GM18505 (cell line): ENCODE data around the gene SPHK2.

Experiments
- ATAC-seq: cut with Tn5 transposase; IDR thresholded peaks from one replicate; pipeline ENCODE4 v1.9.1; 2021; ENCODE audit not compliant: unreplicated experiment
- POLR2A ChIP-seq: IDR thresholded peaks from 4 replicates; pipeline ENCODE4 v1.6.1; 2011; ENCODE audit warnings: borderline replicate concordance; ENCODE audit not compliant: insufficient read depth, insufficient read length; ENCODE audit errors: extremely low read depth

The SPHK2 gene

DNA sequence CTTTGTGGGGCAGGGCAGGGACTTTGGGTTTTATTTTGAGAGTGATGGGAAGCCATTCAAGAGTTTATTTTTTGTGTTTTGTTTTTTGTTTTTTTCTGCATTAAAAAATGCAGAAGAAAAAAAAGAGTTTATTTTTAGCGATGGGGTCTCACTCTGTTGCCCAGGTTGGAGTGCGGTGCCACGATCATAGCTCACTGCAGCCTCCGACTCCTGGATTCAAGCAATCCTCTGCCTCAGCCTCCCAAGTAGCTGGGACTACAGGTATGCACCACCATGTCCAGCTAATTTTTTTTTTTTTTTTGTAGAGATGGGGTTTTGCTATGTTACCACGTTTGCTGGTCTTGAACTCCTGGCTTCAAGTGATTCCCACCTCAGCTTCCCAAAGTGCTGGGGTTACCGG lies 39.2 kb downstream of the SPHK2 start:
- ATAC-seq = no peak
- TF ChIP-seq POLR2A = no peak

DNA sequence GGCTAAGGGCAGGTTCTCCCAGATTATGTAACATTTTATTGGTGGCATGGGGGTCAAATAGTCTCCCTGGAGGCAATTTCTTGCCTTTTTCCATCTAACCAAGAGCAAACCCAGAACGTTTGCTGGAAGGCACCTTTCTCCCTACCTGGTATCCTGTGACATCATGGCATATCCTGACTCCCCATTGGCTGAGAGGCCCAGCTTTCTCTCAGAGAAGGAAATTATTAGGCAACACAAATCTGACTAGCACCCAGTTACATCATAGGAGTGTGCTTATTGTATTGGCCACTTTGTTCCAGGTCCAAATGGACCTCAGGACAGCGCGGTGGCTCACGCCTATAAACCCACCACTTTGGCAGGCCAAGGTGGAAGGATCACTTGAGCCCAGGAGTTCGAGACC lies 40.5 kb downstream of the SPHK2 start:
- no peak for TF ChIP-seq POLR2A
- ATAC-seq = no peak

DNA sequence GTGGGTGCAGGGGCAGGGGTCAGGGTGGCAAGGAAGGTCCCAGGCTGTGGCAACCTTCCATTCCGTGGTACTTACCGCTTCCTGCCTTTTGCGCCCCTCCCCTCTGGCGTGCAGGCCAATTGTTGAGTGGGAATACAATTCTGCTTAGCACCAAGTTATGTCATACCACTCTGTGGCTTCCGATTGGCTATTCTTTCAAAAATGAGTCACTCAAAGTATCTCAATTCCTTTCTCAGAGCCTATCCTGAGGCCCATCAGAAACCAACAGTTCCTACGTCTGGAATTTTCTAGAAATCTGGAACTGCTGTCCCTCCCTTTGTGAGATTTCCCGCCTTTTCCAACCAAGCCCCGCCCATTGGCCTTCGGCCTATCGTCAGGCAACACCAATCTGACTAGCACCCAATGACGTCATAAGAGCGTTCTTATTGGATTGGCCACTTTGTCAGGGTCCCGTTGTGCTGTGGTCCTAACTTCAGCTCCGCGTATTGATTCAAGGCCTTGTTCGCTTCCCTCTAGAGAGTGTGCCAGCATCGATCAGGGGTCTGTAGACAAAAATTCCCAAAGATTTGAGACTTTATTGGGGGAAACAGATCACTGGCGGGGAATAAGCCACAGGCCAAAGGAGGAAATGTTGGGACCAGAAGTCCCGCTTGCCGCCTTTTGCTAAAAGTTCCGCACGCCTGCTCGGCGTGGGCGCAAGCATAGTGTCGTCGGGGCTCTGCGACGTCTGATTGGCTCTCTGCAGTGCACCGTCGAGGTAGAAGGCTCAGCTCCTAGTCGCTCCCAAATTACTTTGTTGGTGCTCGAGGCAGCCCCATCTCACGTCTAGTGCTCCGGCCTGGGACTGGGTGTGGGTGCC lies 41.8 kb downstream of the SPHK2 start:
- peak; percentile 60 for ATAC-seq
- TF ChIP-seq POLR2A = no peak

DNA sequence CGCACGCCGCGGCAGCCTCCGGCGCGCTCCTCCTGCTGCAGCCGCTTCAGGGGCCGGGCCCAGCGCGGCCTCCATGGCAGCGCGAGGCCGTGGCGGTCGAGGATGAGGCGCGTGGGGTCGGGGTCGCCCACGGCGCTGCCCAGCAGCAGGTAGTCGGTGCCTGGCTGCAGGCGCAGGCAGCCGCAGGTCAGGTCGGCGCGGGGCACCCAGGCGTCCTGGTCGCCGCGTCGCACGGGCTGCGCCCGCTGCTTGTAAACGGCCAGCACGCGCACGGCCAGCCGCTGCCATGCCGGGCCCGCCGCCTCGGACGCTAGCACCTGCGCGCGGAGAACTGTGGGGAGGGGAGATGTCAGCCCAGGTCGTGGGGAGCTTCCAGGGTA lies 42.4 kb downstream of the SPHK2 start:
- ATAC-seq = no peak
- TF ChIP-seq POLR2A = no peak

DNA sequence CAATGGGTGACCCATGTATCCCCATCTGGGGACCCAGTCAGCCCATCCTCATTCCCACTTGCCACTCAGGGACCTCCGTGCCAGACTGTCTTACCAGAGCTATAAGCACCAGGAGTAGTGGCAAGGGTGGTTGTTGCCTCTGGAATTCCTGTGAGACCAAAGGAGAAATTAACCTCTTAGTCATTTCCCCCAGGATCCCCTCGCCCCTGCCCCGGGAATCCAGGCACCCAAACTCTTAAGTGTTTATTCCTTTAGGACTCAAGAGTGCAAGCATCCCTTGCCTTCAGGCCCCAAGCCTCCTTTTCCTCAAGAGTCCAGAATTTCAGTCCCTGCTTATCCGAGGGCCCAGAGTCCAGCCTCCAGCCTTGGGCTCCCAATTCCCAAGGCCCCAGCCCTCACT lies 44.4 kb downstream of the SPHK2 start:
- ATAC-seq = no peak
- TF ChIP-seq POLR2A = no peak

DNA sequence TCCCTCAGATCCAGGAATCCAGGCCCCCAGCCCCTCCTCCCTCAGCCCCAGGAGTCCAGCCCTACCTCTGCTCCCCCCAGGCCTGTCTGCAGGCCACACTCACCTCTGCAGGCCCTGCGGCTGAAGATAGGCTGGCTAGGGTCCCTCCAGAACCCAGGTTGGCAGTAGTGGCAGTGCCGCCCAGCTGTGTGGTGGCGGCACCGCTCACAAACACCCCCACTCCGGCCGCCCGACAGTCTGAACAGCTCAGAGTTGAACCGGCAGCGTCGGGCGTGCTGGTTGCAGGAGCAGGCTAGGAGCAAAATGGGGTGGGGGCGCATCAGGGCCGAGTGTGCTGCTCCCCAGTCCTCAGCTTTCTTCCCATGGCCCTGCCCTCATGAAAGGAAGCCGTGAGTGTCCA lies 45.2 kb downstream of the SPHK2 start:
- no peak for TF ChIP-seq POLR2A
- ATAC-seq = no peak

DNA sequence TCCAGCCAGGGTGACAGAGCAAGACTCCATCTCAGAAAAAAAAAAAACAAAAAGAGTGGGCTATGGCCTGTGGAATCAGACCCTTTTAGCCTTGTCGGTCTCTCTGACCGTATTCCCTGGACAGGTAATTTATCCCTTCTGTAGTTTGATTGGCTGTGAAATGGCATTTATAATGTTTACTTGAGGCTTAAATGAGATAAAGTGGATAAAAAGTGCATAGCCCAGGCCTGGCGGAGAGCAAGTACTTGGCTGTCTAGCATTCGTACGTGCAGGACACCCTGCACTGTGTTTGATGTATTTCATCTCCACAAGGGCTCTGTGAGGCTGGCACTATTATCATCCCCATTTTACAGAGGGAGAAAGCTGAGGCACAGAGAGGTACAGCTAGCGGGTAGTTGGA lies 46.5 kb downstream of the SPHK2 start:
- no peak for ATAC-seq
- no peak for TF ChIP-seq POLR2A

DNA sequence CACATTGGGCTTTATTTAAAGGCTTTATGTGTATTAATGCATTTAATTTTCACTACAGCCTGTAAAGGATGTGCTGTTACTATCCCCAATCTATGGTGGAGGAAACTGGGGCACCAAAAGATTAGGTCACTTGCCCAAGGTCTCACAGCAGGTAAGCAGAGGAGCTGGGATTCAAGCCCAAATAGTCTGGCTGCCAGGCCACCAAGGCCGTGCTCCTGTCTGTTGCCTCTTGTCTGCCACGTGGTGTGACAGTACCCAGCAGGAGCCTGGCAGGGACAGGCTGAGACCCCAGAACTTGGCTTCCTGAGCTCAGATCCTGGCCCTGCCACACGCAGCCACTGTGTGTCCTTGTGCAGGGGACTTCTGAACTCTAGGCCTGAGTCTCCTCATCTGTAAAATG lies 49.0 kb downstream of the SPHK2 start:
- no peak for ATAC-seq
- TF ChIP-seq POLR2A = no peak

DNA sequence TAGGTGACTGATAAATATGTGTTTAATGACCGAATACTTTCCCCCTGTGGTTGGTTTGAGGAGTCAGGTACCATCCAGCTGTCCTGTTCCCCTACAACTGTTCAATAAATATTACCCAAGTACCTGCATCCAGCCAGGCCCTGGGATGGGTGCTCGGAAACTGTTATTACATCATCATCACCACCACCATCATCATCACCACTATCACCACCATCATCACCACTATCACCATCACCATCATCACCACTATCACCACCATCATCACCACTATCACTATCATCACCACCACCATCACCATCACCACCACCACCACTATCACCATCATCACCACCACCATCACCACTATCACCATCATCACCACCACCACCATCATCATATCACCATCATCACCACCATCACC lies 49.5 kb downstream of the SPHK2 start:
- no peak for TF ChIP-seq POLR2A
- ATAC-seq = no peak

DNA sequence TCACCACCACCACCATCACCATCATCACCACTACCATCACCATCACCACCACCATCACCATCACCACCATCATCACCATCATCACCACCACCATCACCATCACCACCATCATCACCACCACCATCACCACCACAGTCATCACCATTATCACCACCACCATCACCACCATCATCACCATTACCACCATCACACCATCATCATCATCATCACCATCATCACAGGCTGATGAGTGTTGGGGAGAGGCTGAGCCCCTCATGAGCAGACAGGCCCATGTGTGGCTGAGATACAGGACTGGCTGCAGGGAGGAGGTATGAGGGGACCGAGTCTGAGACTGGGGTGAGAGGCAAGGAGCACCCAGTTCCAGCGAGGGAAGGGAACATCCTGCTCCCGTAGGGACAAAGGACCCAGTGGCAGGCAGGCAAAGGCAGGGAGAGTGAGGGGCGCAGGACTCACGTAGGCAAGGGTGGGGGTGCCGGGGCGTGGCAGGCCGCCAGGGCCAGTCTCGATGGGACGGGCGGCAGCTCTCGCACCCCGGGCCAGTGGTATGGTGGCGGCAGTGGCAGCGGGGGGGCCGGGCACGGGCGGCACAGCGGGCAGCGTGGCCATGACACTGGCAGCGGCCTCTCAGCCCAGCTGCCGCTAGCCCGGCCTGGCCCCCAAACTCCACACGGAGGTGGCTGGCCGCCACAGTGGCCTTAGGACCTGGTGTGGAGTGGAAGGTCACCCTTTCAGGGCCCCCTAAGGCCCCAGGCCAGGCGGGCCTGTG lies 50.8 kb downstream of the SPHK2 start:
- TF ChIP-seq POLR2A = no peak
- ATAC-seq = no peak

DNA sequence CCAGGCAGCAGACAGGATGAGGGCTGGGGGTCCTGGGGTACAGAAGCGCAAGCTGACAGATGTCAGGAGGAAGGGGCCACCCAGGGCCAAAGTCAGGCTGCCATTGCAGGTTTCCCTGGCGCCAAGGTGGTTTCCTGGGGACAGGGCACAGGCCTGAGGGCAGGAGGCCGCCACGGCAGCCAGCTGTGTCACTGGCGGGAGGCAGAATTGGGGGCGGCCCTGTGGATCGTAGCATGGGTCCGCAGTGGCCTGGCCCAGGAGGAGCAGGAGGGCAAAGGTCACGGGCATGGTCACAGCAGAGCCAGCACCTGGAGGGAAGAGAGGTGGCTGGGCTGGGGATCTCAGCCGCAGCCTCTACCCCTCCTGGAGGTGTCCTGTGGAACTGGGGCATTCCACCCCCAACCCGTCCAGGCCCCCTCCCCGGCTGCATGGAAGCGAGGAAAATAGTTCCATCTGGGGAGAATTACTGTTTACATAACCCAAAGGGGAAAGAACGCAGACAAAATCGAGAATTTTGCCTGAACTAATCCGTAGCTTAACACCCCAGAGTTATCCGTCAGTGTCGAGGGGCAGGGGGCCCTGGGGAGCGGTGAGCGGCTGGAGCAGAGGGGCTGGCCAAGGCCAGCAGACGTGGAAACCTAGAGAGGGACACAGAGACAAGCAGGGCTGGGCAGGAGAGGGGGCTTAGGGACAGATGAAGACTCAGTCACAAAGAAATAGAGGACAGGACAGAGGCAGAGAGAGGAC lies 51.6 kb downstream of the SPHK2 start:
- no peak for TF ChIP-seq POLR2A
- ATAC-seq = no peak

DNA sequence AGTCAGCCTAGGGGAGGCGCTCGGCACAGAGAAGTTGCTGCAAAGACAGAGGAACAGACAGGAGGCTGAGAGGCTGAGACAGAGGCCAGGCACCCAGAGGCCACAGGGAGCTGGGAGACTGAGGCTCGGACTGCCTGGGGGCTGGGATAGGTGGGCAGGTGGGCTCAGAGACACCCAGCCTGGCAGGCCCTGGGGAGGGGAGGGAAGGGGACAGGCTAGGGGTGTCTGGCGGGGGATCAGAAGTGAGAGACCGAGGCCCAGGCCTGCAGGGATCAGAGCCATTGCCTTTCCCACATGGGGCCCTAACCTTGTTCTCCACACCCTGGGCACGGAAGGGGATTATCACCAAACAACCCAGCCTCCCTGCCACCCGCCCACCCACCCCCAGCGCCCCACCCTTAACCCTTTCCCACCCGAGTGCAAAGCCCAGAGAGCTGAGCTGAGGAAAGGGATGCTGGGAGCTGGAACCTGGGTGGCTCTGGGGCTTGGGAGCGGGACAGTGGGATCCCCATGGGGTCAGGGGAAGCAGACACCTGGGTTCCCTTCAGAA lies 52.2 kb downstream of the SPHK2 start:
- no peak for ATAC-seq
- TF ChIP-seq POLR2A = no peak

DNA sequence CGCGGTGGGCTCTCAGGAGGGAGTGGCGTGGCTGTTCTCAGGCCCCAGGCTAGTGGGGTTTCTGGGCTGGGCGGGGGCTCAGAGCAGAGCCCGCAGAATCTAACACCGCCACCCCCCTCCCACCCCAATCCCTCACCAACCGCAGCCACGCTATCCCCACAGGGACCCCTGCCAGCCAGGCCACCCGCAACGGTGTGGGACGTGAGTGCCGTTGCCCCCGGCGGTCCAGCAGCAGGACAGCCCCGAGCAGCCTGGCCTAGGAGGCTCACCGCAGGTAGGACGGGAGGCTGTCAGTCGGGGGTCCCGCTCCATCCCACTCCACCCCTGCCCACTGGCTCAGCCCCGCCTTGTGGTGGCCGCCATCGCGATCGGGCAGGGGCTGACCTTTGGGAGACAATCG lies 53.7 kb downstream of the SPHK2 start, which contains the start of gene NTN5:
TSS of gene NTN5 (minus strand) at position 24 of the 400 bp plus-strand sequence. CDS start 2,031 bp downstream, outside the sequence.
- TF ChIP-seq POLR2A = no peak
- no peak for ATAC-seq
